Esophagus muscularis mucosa (tissue), 4 donors: Measurements from ENCODE around the gene FEV.

ENCODE experiments used
- CTCF ChIP-seq, 3 experiments: fragments of 200-600 bp in 2 of 3; fragments of 450-650 bp in 1 of 3; sonication (generic) in 2 of 3; IDR thresholded peaks; one replicate each; pipeline ENCODE4 v1.5.1; 2017 to 2019; ENCODE audit warnings: antibody characterized with exemption in 3 of 3, mild to moderate bottlenecking in 2 of 3, moderate library complexity in 1 of 3
- EP300 ChIP-seq: sonication (generic); formaldehyde crosslinking; IDR thresholded peaks from one replicate; pipeline ENCODE4 v1.6.1; 2017; ENCODE audit warnings: antibody characterized with exemption
- POLR2A ChIP-seq: fragments of 450-650 bp; IDR thresholded peaks from one replicate; pipeline ENCODE4 v1.6.1; 2017; ENCODE audit warnings: antibody characterized with exemption, moderate library complexity, mild to moderate bottlenecking, low read depth
- POLR2AphosphoS5 ChIP-seq, 2 donors: sonication (generic); formaldehyde crosslinking; IDR thresholded peaks; one replicate each; pipeline ENCODE4 v1.6.1; 2017; ENCODE audit warnings: antibody characterized with exemption in 2 of 2

- TF ChIP-seq CTCF (IDR thresholded peaks at IDR 0.05) (no peak), POLR2A (no peak), POLR2AphosphoS5 (IDR thresholded peaks at IDR 0.05) (no peak), EP300 (no peak)
Observed at GRCh38 chr2:218960309-218961165, 24.4 kb downstream of the FEV start.
